LHCN-M2 (cell line): Measurements from ENCODE around the gene RNASEH2A. TPM values are rescaled to one million over a fixed set of nuclear protein-coding genes. Genes with fewer than 3 reads are reported as not detected.
A peak's percentile ranks its signal among the peaks of the same experiment; 100 is the strongest.
"Not testable (repeated sequence)": the region's sequence is repeated elsewhere in the genome, so short reads cannot be mapped to it uniquely, and the experiment has no call there.

ENCODE experiments used
- DNase-seq: peaks from one replicate; pipeline ENCODE4 v3.0.0-alpha.2; 2012; ENCODE audit warnings: low read depth
- total RNA-seq: library from RNA; depleted of rRNA; stranded (reverse); fragments of >200 nt; gene quantifications from 2 replicates; pipeline ENCODE4 v1.2.3, GENCODE V29; 2014

RNASEH2A gene
- total RNA-seq, 1 experiment from 2014 or later, result 59.5 TPM

- peak; percentile 90 for DNase-seq
Measured at GRCh38 chr19:12793290-12794195, 12.8 kb upstream of the RNASEH2A start.

- DNase-seq, result no peak
Measured at GRCh38 chr19:12794196-12794941, 12.0 kb upstream of the RNASEH2A start.

- no peak for DNase-seq
Measured at GRCh38 chr19:12794971-12795381, 11.4 kb upstream of the RNASEH2A start.

- peak; percentile 72 for DNase-seq
Measured at GRCh38 chr19:12796146-12797071, 10.0 kb upstream of the RNASEH2A start.

- DNase-seq, result no peak
Measured at GRCh38 chr19:12797141-12797587, 9.2 kb upstream of the RNASEH2A start.

- not testable (repeated sequence) for DNase-seq
Measured at GRCh38 chr19:12797607-12798006, 8.8 kb upstream of the RNASEH2A start.

- no peak for DNase-seq
Measured at GRCh38 chr19:12799742-12800465, 6.5 kb upstream of the RNASEH2A start.

- no peak for DNase-seq
Measured at GRCh38 chr19:12800466-12800770, 6.0 kb upstream of the RNASEH2A start.

DNA sequence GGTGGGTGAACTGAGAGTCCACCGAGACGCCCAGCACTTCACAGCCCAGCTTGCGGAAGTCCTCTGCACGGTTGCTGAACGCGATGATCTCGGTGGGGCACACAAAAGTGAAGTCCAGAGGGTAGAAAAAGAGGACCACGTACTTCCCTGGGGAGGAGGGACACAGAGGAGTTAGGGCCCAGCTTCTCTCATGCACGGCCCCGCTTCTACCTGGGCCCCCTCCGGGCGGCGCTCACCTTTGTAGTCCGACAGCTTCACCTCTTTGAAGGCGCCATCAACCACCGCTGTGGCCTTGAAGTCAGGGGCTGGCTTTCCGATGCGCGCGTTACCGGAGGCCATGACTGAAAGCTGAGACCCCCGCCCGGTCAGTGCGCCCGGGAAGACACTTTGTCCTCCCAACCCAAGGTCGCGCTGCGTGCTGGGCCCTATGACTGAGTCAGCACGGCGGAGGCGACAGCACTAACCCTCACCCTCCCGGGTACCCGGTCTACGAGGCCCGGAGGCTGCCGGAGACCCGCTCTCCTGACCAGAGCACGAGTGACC lies 5.4 kb upstream of the RNASEH2A start:
- no peak for DNase-seq

DNA sequence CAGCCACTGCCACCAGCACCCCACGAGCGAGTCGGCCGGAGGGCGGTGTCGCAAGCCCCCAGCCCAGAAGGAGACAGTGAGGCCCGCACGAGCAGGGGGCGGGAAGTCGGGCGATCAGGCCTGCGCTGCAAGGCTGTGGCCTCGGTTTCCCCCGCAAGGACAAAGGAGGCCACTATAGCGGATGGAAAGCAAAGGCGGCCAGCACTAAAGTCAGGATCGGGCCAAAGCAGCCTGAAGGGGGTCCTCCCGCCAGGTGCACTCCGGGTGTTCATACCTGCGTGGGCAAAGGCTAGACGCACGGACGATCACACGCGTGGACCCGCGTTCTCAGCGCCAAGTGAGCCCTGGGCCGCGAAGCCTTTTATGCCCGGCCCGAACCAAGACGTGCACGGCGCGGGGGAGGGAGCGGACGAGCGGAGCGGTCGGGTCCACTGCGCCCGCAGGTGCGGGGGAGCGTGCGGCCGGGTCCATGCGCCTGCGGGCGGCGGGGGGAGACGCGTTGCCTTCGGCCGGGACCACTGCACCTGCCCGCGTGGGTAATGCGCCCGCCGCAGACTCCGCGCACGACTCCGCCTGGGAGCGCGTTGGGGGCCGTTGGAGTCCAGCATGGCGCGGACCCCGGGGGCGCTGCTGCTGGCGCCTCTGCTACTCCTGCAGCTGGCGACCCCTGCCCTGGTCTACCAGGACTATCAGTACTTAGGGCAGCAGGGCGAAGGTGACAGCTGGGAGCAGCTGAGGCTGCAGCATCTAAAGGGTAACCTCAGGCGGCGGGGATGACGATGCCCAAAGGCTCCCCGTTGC lies 4.7 kb upstream of the RNASEH2A start, which contains the start of the genes PRDX2 and THSD8:
PRDX2 (minus strand) TSS at position 335 of the 801 bp plus-strand sequence. CDS start 539 bp downstream, outside the sequence.
THSD8 (plus strand) TSS at position 604 of the 801 bp plus-strand sequence; CDS start at position 607, 3 bp downstream.
- DNase-seq, result peak; percentile 51

DNA sequence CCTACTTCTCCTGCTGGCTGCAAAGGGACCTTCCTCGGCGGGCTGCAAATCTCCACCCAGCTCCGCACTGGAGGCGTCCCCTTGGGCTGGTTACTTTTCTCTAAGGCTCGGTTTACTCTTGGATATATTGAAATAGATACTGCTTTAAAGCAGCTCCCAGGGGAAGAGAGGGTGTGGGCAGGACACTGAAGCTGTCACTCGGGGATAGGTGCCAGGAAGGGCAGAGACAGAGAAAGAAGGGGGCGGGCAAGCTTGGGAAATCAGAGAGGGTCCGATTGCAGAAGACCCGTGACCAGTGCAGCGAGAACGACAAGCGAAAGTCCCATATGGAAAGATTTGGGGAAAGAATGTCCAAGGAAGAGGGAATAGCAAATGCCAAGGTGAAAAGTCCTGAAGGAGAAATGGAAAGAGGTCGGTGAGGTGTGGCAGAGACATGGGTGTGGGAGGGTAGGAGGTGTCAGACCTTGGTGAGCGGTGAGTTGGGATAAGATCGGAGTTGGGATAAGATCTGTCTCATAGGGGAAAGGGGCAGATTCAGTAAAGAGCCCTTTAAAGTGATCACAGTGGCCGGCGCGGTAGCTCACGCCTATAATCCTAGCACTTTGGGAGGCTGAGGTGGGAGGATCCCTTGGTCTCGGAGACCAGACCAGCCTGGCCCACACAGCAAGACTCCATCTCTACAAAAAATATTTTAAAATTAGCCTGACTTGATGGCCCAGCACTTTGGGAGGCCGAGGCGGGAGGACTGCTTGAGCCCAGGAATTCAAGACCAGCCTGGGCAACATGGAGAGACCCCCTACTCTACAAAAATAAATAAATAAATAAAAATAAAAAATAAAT lies 3.9 kb upstream of the RNASEH2A start:
- DNase-seq, result no peak

- no peak for DNase-seq
Measured at GRCh38 chr19:12804051-12804450, 2.3 kb upstream of the RNASEH2A start.

- DNase-seq, result no peak
Measured at GRCh38 chr19:12815088-12815487, 8.7 kb downstream of the RNASEH2A start.

DNA sequence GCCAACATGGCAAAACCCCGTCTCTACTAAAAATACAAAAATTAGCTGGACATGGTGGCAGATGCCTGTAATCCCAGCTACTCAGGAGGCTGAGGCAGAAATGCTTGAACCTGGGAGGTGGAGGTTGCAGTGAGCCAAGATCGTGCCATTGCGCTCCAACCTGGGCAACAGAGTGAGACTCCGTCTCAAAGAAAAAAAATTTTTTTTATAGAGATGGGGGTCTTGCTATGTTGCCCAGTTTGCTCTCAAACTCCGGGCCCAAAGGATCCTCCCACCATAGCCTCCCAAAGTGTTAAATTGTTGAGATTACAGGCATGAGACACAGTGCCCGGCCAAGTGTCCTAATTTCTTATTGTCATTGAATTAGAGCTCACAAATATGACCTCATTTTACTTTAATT lies 10.8 kb downstream of the RNASEH2A start:
- not testable (repeated sequence) for DNase-seq

DNA sequence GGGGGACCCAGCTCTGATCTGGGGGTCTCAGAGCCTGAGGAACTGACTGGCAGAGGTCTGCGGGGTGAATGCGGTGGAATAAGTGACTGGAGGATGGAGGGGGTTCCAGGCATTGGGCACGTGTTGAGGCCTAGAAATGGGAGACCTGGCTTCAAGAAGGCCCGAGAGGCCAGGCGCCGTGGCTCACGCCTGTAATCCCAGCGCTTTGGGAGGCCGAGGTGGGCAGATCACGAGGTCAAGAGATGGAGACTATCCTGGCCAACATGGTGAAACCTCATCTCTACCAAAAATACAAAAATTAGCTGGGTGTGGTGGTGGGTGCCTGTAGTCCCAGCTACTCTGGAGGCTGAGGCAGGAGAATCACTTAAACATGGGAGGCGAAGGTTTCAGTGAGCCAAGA lies 11.4 kb downstream of the RNASEH2A start:
- not testable (repeated sequence) for DNase-seq

DNA sequence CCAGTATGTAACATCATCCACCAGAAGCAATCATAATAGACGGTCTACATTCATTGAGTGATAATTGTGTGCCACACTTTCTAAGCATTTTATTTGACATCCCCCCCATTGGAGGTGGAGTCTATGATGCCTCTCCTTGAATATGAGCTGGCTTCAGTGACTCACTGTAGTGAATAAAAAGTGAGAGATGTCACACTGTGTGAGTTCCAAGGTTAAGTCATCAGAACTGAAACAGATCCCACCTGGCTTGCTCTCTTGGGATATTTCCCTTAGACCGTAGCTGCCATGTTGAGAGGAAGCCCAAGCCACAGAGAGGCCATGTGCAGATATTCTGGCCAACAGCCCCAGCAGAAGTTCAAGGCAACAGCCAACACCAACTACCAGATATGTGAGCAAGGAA lies 15.4 kb downstream of the RNASEH2A start:
- DNase-seq, result peak; percentile 25

DNA sequence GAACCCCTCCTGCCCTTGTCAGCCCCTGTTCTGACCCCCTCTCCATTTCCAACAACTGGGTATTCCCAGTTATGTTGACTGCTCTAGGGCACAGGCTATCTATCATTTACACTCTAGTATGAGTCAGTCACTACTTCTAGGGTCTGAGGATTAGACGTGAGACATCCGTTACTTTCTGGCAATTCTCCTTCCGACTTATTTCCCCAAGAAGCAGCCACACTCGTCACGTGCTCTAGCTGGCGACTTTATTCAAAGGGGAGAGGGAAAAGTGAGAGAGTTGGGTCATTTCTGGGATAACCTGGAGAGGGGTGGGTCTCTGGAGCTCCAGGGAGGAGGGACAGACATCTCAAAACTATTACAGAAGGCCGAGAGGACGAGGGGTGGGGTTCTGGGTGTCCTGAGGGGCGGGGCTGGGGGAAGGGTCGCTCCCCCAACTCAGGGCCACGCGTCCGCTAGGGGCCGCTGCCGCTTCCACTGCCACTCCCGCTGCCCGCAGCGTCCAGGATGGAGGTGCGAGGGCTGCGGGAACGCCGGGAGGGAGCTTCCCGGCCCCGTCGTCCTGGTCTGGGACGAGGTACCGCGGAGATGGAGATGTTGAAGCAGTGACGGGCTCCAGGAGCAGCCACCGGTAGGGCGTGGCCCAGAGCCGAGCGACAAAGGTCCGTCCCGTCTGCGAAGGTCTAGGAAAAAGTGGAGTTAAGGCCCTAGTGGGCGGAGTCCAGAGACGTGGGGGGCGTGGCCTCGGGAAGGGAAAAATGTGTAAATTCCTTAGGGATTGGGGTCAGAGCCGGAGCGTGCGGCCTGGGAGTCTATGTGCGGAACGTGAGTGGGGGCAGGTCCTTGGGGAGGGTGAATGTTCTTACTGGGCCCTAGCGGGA lies 19.1 kb downstream of the RNASEH2A start:
- no peak for DNase-seq

DNA sequence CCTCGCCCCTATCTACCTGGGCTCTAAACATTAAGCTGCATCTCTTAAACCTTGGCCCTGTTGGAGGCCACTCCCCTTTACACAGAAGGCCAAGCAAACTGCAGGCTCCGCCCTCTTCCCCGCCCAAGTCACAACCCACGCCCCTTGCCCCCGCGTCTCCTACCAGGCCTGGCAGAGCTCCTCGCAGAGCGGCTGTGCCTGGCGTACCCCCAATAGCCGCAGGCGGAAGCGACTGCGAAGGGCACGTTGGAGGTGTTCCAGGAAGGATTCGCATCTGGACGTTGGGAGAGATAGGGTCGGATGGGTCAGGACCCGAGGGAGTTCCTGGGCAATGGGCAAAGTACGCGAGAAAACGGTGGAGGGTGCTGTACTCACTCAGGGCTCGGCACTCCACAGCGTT lies 22.1 kb downstream of the RNASEH2A start:
- DNase-seq, result no peak
